OCI-LY3 (cell line): ENCODE data around the gene PRPSAP1.

Experiments used
- EZH2phosphoT487 ChIP-seq: fragments of 200-600 bp; shearing (Covaris generic); IDR thresholded peaks from 2 replicates; pipeline ENCODE4 v1.6.1; 2018; ENCODE audit warnings: antibody characterized with exemption, mixed run types, low read depth
- TF ChIP-seq, protein P1 (sequence below): fragments of 200-600, 300-600 bp; sonication (generic); IDR thresholded peaks from 2 replicates; pipeline ENCODE4 v1.5.1; 2014; ENCODE audit warnings: antibody characterized with exemption, low read length, low read depth

DNA sequence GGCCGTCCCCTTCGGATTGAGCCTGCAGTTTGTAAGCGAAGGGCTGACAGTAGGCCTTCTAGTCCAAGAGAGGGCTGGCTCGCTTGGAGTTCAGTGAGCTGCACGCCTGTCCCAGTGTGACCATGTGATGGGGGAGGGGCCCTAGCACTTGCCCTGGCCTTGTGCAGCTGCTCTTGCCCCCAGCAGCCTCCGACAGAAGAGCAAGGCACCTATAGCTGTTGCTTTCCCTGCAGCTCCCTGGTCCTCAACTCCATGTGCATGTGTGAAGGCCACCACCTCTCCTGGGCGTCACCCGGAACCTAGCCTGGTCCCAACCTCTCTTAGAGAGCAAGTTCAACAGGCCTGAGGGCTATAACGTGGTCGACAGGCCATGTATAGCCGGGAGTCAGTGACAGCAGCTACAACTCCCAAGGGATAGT, 36.3 kb upstream of the PRPSAP1 start:
- TF ChIP-seq, protein P1, sequence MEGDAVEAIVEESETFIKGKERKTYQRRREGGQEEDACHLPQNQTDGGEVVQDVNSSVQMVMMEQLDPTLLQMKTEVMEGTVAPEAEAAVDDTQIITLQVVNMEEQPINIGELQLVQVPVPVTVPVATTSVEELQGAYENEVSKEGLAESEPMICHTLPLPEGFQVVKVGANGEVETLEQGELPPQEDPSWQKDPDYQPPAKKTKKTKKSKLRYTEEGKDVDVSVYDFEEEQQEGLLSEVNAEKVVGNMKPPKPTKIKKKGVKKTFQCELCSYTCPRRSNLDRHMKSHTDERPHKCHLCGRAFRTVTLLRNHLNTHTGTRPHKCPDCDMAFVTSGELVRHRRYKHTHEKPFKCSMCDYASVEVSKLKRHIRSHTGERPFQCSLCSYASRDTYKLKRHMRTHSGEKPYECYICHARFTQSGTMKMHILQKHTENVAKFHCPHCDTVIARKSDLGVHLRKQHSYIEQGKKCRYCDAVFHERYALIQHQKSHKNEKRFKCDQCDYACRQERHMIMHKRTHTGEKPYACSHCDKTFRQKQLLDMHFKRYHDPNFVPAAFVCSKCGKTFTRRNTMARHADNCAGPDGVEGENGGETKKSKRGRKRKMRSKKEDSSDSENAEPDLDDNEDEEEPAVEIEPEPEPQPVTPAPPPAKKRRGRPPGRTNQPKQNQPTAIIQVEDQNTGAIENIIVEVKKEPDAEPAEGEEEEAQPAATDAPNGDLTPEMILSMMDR = no peak
- TF ChIP-seq EZH2phosphoT487 = no peak
